NCI-H2029 (cell line): Measurements from ENCODE around the gene B4GALT5.

Experiments
- DNase-seq: peaks from one replicate; lab custom pipeline; 2025; lab: John Stamatoyannopoulos, UW

Gene B4GALT5

DNA sequence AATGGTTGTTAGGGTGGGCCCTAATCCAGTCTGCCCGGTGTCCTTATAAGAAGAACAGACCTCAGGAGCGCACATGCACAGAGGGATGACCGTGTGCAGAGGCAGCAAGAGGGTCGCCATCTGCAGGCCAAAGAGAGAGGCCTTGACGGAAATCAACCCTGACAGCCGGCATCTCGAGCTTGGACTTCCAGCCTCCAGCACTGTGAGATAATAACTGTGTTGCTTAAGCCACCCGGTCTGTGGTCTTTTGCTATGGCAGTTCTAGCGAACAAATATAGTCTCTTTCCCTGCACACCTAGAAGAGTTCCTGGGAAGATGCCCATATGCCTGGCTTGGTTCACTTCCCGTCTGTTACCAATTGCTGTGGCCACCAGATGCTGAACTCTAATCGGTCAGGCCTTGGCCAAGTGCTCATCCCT lies 110.5 kb downstream of the B4GALT5 start:
- DNase-seq = no peak

DNA sequence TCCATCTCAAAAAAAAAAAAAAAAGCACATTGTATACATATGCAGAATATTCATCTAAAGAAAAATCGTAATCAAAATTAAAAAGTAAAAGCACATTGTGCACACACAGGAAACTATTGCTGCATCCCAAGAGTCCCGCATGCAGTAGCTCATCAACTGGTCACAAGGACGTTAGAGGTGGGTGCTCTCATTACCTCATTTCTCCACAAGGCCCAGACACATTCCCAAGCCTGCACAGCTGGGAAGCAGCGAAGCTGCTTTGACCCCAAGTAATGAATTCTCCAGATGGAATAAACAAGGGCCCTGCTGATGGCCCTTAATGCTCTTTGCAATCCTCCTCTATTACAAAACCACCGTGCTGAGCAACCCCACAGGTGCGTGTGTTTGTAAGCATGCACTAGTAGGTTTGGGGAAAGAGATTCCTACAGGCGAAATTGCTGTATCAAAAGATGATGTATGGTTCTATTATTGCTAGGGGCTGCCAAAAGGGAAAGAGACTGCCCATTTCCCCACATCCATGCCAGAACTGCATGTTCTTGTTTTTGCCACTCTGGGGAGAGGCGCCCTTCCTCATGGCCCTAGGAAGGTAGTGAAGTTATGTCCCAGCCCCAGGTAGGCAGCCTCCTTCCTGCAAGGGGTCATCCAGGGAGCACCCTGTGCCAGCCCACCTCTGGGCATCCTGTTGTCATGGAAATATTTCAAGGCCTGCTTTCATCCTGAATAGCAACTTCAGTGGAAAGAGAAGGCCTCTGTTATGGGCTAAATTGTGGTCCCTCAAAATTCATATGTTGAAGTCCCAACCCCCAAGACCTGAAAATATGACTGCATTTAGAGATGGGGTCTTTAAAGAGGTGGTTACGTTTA lies 111.1 kb downstream of the B4GALT5 start:
- no peak for DNase-seq

DNA sequence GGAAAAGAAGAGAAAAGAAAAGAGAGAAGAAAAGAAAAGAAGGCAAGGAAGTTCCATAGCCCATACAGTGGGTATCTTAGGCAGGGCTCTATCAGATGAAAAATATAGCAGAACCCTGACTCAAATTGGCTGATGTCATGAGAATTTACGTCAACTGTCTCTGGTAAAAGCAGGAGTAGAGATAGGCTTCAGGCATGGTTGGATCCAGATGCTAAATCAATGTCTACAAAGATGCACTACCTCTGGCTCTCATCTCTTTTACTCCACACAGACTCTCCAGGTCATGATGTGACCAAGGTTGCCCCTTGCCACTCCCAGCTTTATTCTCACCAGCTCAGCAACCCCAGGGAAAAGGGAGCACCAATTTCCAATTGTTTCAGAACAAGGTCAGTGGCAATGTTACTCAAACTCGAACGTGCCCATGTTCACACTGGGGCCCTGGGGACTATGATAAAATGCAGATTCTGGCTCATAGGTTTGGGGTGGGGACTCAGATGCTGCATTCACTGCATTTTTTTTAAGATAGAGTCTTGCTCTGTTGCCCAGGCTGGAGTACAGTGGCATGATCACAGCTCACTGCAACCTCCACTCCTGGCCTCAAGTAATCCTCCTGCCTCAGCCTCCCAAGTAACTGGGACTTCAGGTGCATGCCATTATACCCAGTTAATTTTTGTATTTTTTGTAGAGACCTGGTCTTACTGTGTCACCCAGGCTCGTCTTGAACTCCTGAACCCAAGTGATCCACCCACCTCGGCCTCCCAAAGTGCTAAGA lies 112.3 kb downstream of the B4GALT5 start:
- DNase-seq = no peak

GRCh38 chr20:49599746-49600113 lies 113.9 kb downstream of the B4GALT5 start:
- DNase-seq = no peak

GRCh38 chr20:49597825-49598395 lies 115.8 kb downstream of the B4GALT5 start:
- DNase-seq = no peak

DNA sequence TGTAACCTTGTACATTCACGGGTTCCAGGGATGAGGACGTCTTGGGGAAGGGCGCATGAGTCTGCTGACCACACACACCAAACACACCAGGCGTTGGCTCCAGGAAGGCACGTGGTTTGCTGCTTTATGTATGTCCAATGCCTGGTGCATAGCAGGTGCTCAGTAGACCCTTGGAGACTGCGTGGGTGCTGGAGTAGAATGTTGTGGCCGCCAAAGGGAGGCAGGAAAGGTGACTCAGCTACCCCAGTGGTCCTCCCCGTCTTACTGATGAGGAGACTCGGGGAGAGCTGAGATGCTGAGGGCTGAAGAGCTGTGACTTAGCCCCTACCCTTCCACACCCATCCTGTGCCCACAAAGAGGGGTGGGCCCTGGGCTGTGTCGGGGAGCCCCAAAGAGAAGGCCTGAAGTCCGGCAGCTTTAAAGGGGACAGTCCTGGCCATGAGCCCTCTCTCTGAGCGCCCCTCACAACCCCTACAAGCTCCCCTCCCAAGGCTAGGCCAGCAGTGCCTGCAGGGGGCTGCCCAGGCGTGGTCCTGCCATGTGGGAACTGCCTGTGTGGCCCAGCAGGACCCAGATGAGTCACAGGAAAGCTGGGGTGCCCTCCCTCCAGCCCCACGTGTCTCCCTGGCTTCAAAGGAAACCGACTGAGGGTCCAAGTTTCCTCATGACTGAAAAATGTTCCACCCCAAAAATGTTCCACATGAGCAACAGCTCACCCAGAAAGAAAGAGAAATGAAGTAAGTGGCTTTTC lies 117.7 kb downstream of the B4GALT5 start:
- DNase-seq = no peak

DNA sequence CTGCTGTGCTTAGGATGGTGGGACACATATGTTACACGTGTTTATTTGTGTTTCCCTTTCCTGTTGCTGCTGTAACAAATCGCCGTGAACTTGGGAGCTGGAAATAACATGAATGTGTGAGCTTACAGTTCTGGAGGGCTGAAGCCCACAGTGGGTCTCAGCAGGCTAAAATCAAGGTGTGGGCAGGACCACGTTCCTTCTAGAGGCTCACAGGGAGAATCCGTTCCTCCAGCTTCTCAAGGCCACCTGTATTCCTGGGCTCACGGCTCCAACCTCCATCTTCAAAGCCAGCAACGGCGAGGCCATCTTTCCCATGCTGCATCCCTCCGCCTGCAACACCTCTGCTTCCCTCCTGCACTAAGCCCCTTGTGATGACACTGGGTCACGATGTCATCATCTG lies 118.3 kb downstream of the B4GALT5 start:
- no peak for DNase-seq

GRCh38 chr20:49594931-49595315 lies 118.8 kb downstream of the B4GALT5 start:
- no peak for DNase-seq

DNA sequence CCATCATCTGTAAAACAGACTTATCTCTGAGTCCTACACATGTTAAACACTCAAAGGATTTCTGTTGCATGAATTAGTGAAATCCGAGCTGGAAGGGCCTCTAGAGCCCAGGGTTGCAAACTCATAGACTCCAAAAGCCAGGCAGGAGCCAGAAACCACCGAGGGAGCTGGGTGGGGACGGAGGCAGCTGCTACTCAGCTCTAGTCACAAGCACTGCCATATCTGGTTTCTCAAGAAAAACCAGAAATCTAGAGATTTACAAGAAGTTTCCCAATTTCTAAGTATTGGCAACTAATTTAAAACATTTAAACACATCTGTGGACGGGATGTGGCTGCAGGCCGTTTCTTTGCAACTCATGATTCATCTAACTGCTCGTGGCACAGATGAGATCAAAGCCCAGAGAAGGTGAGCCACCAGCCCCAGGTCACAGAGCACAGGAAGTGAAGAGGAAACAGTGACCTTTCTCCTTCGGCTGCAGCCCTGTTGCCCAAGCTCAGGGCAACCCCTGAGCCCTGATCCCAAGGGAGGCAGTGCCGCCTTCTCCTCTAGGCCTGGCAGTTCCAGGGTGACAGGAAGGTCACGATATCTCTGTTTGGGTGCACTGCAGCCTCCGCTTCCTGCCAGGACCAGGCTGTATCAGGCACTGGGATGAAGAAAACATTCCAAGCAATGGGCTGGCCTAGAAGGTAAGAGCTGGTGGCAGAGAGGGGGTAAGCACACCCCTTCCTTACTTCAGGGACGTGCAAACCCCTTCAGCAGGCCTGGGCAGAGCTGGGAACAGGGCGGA lies 119.3 kb downstream of the B4GALT5 start:
- no peak for DNase-seq

DNA sequence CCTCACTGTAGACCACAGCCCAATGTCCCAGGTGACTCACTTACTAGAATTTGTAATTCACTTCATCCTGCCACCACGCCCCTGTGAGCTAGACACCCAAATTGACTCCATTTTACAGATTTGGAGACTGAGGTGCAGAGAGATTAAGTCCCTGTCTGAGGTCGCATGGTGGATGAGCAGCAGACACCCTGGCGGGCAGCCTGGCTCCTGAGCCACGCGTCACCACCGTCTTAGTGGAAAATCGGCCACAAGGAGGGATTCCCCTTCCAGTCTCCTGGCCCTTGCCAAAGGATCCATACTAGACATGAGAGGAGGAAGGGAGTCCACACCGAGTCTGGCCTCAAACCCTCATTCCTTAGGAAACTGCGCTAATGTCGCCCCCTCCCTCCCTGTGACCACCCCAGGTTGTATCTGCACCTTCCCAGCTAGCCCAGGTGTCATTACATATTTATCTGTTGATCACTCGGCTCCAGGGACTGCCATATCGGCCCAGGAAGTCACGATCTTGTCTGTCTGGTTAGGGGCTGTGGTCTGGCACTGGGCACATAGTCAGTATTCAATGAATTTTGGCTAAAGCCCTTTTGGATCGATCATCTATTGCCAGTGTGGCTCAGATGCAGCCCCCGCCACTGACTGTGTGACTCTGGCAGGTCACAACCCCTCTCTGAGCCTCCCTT lies 120.1 kb downstream of the B4GALT5 start:
- DNase-seq = no peak

DNA sequence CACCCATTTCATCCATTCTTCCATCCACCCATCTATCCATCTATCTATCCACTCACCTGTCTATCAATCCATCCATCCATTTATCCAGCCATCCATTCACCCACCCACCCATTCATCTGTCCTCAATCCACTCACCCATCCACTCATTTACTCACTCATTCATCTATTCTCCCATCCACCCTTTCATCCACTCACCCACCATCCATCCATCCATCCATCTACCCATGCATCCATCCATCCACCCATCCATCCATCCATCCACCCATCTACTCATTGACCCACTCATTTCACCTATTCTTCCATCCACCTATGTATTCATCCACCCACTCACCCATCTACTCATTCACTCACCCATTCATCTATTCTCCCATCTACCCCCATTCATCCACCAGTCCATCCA lies 121.6 kb downstream of the B4GALT5 start:
- no peak for DNase-seq

DNA sequence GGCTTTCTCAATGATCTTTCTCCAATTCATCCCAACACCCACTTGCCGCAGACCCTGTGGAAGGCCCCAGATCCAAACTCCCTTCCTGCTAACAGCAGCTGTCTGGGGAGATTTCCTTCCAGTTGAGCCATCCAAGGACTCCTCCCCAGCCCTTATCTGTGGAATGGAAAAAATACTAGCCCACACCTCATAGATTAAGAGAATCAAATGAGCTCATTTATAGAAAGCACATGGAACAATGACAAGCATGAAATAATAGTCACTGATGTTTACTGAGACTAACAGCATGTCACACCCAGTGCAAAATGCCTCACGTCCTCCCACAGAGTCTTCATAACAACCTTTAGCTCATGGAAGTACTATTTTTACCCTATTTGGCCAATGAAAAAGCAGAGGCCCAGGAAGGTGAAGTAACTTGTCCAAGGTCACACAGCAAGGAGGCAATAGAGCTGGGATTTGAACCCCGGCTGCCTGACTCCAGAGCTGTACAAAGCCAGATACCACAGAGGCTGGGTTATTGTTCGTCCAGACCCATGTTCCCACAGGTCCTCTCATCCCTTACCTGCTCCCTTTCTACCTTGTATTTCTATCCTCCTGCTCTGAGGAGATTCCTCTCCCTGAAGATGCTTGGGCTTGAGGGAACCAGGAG lies 122.3 kb downstream of the B4GALT5 start:
- DNase-seq = no peak

DNA sequence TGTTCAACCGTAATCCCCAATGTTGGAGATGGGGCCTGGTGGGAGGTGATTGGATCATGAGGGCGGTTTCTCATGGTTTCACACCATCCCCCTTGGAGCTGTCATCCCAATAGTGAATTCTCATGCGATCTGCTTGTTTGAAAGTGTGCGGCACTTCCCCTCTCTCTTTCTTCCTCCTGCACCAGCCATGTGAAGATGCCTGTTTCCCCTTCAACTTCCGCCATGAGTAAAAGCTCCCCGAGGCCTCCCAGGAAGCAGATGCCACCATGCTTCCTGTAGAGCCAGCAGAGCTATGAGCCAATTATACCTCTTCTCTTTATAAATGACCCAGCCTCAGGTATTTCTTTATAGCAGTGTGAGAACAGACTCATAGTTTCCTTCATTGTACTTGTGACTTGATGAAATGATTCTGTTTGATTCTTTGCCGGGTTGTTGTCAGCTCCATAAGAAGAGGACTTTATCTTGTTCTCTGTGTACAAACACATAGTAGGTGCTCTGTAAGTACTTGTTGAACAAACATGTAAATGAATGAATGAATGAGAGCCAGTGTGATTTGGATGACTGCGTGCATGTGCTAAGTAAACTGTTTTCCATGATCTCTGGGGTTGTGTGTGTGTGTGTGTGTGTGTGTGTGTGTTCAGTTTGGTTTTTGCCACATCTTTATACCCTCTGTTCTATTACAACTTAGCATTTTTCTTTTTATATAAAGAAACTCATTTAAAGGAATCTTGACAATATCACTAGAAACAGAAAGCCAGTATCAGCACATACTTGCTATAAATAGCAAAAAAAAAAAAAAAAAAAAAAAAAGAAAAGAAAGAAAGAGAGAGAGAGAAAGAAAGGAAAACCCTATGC lies 123.3 kb downstream of the B4GALT5 start:
- no peak for DNase-seq

DNA sequence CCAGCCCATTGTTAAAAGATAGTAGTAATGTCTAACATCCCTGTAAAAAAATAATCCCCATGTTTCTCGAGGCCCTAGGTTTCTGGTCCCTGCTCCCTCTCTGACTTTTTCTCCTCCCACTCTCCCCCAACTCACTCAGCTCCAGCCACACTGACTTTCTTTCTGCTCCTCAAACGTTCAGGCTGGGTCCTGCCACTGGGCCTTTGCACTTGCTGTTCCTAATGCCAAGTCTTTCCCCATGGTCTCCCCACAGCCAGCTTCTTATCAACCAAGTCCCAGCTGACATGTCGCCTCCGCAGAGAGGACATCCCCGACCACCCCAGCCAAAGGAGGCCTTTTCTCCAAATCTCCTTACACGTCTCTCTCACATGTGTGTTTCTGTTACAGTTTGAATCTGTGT lies 123.9 kb downstream of the B4GALT5 start:
- DNase-seq = no peak

GRCh38 chr20:49587111-49587570 lies 126.5 kb downstream of the B4GALT5 start:
- DNase-seq = no peak

DNA sequence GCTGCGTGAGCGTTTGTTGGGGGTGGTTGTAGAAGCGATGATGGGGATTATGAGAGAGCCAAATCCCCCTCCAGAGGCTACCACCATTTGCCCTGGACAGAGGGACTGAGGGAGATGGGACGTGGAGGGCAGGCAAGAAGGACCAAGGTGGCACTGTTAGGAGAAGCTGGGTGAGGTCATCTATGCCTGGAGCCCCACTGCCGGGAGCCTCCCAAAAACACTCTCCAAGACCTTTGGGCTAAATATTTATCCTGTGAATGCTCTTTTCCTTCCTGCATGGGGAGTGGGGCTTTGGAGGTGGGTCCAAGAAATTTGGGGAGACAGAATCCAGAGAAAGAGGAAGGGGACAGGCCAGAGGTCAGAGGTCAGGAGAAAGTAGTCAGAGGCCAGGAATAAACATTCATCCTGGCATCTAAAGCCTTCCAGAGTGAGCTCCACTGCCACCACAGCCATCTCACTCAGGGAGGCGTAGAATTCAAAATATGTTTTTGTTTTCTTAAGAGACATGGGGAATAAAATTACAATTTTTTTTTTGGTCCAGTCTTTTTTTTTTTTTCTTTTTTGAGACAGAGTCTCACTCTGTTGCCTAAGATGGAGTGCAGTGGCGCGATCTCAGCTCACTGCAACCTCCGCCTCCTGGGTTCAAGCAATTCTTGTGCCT lies 128.0 kb downstream of the B4GALT5 start:
- no peak for DNase-seq

DNA sequence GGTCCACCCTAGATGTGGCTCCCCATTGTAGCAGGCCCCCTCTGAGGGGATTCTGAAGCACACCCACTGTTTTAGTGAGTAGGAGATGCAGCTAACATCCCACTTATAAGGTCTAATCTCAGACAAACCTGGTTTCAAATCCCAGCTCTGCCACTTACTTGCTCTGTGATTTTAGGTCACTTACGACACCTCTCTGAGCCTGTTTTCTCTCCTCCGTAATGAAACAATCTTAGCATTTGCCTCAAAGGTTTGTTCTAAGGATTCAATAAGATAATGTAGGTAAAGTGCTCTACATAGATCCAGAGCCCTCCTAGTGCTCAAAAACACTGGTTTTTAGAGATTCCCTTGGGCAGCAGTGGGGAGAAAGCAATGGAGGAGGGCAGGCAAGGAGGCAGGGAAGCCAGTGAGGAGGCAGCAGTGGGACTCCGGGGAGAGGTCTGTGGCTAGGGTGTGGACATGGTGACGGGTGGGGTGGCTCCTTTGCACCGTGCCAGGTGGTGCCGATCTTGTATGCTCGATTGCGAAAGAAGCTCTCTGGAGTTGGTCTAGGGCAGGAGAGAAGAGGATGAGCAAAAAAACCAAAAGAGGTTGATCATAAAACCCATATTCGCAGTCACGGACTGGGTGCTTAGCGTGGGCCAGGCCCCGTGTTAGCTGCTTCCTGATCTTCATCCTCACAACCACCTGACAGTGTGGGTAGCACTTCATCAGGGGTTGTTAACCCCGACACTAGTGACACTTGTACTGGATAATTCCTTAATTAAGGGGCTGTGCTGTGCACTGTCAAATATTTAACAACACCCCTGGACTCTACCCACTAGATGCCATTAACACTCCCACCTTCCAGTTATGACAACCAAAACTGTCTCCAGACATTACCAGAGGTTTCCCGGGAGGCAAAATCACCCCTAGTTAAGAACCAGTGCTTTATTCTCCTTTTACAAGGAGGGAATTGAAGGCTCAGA lies 129.0 kb downstream of the B4GALT5 start:
- no peak for DNase-seq
